ENCODE data around the gene SKAP1.

SKAP1 gene

GRCh38 chr17:48155889-48156611 is 274.0 kb downstream of the SKAP1 start:
- in situ Hi-C loops (cut with MboI; ENCODE audit: low sequenced_read_pairs), result no loop called here

- in situ Hi-C loops (cut with MboI; ENCODE audit: low sequenced_read_pairs), result no loop called here
These were observed 276.2 kb downstream of the SKAP1 start for GRCh38 chr17:48153691-48154358.

- in situ Hi-C loops (cut with MboI; ENCODE audit: low sequenced_read_pairs), result no loop called here
These were observed 277.7 kb downstream of the SKAP1 start for GRCh38 chr17:48152289-48152688.

- in situ Hi-C loops (cut with MboI; ENCODE audit: low sequenced_read_pairs), result no loop called here
These were observed 278.8 kb downstream of the SKAP1 start for GRCh38 chr17:48151220-48151619.

- in situ Hi-C loops (cut with MboI; ENCODE audit: low sequenced_read_pairs), result no loop called here
These were observed 279.4 kb downstream of the SKAP1 start for GRCh38 chr17:48150597-48151001.

- in situ Hi-C loops (cut with MboI; ENCODE audit: low sequenced_read_pairs), result no loop called here
These were observed 280.1 kb downstream of the SKAP1 start for GRCh38 chr17:48149787-48150463.

GRCh38 chr17:48148854-48149786 is 280.9 kb downstream of the SKAP1 start:
- in situ Hi-C loops (cut with MboI; ENCODE audit: low sequenced_read_pairs), result no loop called here

GRCh38 chr17:48148029-48148770 is 281.8 kb downstream of the SKAP1 start:
- in situ Hi-C loops (cut with MboI; ENCODE audit: low sequenced_read_pairs), result no loop called here

GRCh38 chr17:48144976-48145798 is 284.8 kb downstream of the SKAP1 start:
- in situ Hi-C loops (cut with MboI; ENCODE audit: low sequenced_read_pairs), result no loop called here

GRCh38 chr17:48144231-48144630 is 285.8 kb downstream of the SKAP1 start:
- in situ Hi-C loops (cut with MboI; ENCODE audit: low sequenced_read_pairs), result no loop called here

GRCh38 chr17:48143629-48144028 is 286.4 kb downstream of the SKAP1 start:
- in situ Hi-C loops (cut with MboI; ENCODE audit: low sequenced_read_pairs), result no loop called here

- in situ Hi-C loops (cut with MboI; ENCODE audit: low sequenced_read_pairs), result no loop called here
These were observed 290.1 kb downstream of the SKAP1 start for GRCh38 chr17:48139944-48140343.

- in situ Hi-C loops (cut with MboI; ENCODE audit: low sequenced_read_pairs), result no loop called here
These were observed 292.4 kb downstream of the SKAP1 start for GRCh38 chr17:48137656-48138055.

- in situ Hi-C loops (cut with MboI; ENCODE audit: low sequenced_read_pairs), result no loop called here
These were observed 295.0 kb downstream of the SKAP1 start for GRCh38 chr17:48134912-48135480.

- in situ Hi-C loops (cut with MboI; ENCODE audit: low sequenced_read_pairs), result no loop called here
These were observed 297.6 kb downstream of the SKAP1 start for GRCh38 chr17:48132385-48132784.

GRCh38 chr17:48131216-48131824 is 298.7 kb downstream of the SKAP1 start:
- in situ Hi-C loops (cut with MboI; ENCODE audit: low sequenced_read_pairs), result no loop called here

GRCh38 chr17:48129981-48130380 is 300.0 kb downstream of the SKAP1 start:
- in situ Hi-C loops (cut with MboI; ENCODE audit: low sequenced_read_pairs), result no loop called here

GRCh38 chr17:48128400-48128799 is 301.6 kb downstream of the SKAP1 start:
- in situ Hi-C loops (cut with MboI; ENCODE audit: low sequenced_read_pairs), result no loop called here

Measured in HL-60/S4 treated with phorbol 12-myristate 13-acetate at 8.2 ng/mL for 4 days and 3 days (cell line).